GM21526 (cell line): ENCODE data around the gene PNMA8B.

Experiments
- ATAC-seq: cut with Tn5 transposase; IDR thresholded peaks from one replicate; pipeline ENCODE4 v1.9.1; 2021; ENCODE audit warnings: moderate library complexity; ENCODE audit not compliant: unreplicated experiment, low FRiP score

Gene PNMA8B

DNA sequence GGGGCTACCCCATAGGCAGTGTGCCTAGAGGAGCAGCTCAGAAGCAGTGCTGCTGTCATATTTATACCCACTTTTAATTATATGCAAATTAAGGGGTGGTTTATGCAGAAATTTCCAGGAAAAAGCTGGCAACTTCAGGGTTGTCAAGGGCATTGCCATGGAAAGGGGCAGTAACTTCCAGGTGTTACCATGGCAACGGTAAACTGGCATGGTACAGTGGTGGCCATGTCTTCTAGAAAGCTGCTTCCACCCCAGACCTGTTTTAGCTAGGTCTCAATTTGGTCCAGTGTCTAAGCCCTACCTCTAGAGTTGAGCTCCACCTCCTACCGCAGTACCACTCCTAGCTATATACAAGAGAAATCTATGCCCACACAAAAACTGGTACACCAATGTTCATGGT is 35.6 kb downstream of the PNMA8B start:
- no peak for ATAC-seq

GRCh38 chr19:46456930-46457329 is 38.7 kb downstream of the PNMA8B start:
- ATAC-seq, result no peak

- no peak for ATAC-seq
These were observed 41.4 kb downstream of the PNMA8B start for GRCh38 chr19:46454244-46454643.

- ATAC-seq, result no peak
These were observed 42.0 kb downstream of the PNMA8B start for GRCh38 chr19:46453661-46454060.

DNA sequence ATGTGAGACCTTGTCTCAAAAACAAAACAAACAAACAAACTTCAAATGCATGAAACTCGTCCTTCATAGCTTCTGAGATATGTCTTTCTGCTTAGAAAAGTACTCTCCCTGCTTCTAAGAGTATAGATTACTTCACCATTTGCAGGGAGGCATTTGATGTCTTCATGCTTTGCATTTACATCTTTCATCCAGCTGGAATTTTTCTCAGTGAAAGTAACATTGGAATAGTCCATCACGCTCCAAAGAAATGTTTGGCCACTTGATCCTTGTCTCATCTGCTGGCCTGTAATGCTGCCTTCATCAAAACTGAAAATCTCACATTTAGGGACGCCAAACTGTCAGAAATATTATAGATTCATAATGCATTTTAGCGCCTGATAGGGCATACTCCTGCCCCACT is 43.5 kb downstream of the PNMA8B start:
- no peak for ATAC-seq

DNA sequence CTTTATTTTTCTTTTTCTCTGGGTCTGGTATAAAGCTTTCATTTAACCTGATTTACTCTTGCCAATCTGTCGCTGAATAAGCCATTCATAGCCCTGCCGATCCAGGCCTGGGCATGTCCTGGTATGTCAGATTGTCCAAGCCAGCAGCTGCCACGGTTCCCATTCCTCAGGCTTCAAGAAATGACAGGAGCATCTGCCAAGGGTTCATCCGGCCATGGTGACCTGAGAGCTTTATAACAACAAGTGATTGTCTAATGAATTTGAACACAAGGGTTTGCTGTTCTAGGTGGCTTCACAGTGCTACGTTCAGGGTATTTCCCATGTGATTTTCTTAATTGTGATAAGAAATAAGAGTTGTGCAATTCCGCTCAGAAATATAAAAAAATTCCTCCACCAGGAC is 44.3 kb downstream of the PNMA8B start:
- ATAC-seq, result no peak

DNA sequence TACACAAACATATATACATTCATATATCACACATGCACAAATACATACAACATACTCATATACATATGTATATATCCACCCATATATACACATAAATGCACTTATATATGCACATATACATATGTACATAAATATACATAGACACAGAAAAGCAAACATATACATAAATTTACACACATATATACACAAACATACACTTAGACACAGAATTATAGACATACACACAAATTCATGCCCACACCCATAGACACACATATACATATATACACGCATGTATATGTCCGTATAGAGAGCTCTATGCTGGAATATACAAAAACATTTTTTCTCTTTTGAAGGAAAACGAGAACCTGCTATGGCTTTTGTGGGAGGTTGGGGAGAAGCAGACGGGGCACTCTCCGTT is 44.9 kb downstream of the PNMA8B start:
- no peak for ATAC-seq

- no peak for ATAC-seq
These were observed 46.4 kb downstream of the PNMA8B start for GRCh38 chr19:46449228-46449627.

DNA sequence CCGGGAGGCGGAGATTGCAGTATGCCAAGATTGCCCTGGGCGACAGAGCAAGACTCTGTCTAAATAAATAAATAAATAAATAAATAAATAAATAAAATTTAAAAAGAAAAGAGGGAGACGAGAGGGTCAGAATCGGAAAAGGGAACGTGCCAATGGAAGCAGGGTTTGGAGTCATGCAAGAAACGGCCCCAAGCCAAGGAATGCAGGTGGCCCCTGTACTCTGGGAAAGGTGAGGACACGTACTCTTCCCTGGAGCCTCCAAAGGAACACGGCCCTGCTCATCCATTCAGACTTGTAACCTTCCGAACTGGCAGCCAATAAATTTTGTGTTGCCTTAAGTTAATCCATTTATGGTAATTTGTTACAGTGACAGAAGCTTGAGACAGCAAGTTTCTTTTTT is 47.1 kb downstream of the PNMA8B start:
- ATAC-seq, result no peak

DNA sequence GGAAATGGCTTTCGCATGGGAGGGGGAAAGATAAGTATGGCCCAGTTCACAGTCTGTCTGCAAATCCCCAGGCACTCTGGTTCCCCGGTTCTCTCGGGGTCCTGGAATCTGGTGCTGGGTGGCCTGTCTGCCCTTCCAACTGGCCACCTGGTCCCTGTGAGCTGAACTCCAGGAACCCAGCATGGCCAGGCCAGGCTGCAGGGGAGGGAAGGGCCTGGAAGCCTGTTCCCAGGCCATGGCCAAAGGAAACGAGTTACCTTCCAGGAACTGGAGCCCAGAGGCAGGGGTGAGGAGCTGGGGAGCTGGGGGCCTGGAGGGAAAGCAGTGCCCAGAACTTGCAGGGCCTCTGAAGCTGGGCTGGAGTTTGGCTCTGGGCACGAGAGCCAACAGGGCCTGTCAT is 47.8 kb downstream of the PNMA8B start:
- ATAC-seq, result no peak

DNA sequence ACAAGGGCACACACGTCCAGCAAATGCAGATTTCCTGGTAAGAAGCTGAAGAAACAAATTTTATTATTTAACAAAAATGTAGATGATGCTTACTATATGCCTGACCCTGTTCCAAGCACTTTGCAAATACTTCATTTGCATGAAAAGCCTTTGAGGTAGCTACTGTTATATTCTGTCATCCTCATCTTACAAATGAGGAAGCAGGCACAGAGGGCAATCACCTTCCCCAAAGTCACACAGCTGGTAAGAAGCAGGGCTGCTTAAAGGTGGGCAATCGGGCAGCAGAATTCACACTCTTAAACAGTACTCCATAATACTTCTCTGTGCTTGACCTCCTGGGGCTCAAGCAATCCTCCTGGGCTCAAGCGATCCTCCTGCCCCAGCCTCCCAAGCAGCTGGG is 48.7 kb downstream of the PNMA8B start:
- no peak for ATAC-seq

DNA sequence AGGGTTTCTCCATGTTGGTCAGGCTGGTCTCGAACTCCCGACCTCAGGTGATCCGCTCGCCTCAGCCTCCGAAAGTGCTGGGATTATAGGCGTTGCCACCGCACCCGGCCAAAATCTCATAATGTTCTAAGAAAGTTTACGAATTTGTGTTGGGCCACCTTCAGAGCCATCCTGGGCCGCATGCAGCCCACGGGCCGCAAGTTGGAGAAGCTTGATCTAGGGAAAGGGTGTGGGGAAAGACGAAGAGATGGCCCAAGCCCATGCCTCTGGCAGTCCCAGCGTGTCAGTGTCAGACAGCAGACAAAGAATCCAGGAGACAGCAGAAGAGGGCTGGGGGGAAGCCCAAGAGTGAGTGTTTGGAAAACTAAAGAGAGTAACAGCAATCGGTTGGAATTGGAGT is 49.6 kb downstream of the PNMA8B start:
- no peak for ATAC-seq

GRCh38 chr19:46442808-46443450 is 52.7 kb downstream of the PNMA8B start:
- ATAC-seq, result no peak

DNA sequence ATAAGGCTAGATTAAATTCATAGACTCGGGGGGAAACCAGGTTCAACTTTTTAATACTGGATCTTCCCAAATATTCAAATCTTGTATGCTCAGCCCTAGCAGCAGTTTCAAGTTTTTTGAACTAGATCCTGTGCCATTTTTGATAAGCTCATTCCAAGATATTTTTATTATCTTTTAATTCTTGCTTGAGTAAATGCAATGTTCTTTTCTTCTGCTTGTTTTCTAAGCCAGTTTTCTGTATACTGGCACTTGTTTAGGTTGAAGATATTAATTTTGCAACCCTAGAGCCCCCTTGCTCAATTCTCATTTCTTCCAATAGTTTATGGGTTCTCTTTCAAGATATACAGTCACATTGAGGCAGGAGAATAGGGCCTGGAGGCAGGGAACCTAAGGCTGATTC is 53.8 kb downstream of the PNMA8B start:
- no peak for ATAC-seq
